HepG2 (cell line): ENCODE data around the gene FAM117A. TPM values are rescaled to one million over a fixed set of nuclear protein-coding genes. Genes with fewer than 3 reads are reported as not detected.

ENCODE experiments used
- ATF7-NPFF ChIP-seq: sonication (generic); formaldehyde crosslinking; IDR thresholded peaks from 2 replicates; pipeline ENCODE4 v1.8.1; 2023; ENCODE audit warnings: mild to moderate bottlenecking, low read depth, missing genetic modification reagents, moderate library complexity
- BRD4 ChIP-seq: sonication (generic); formaldehyde crosslinking; IDR thresholded peaks from 2 replicates; pipeline ENCODE4 v1.4.0; 2020; ENCODE audit warnings: missing genetic modification reagents
- HMG20A ChIP-seq: IDR thresholded peaks from 2 replicates; pipeline ENCODE4 v1.6.1; 2016; ENCODE audit warnings: borderline replicate concordance
- SP2 ChIP-seq: sonication (generic); formaldehyde crosslinking; IDR thresholded peaks from 2 replicates; pipeline ENCODE4 v1.5.1; 2020; ENCODE audit warnings: mild to moderate bottlenecking, missing genetic modification reagents
- ZNF773 ChIP-seq: sonication (generic); formaldehyde crosslinking; IDR thresholded peaks from 2 replicates; pipeline ENCODE4 v1.4.0; 2020; ENCODE audit warnings: missing genetic modification reagents, borderline replicate concordance
- polyA plus RNA-seq, 8 experiments: library from polyadenylated mRNA; depleted of rRNA in 3 of 8; stranded (reverse) in 7 of 8; unstranded in 1 of 8; fragments of >200 nt; fragmentation: Illumina TruSeq in 4 of 8; extraction: Trizol in 4 of 8; gene quantifications; 2 replicates each; pipeline versions ENCODE4 v1.2.1 to v1.2.3, GENCODE V29; 2011 to 2016; ENCODE audit warnings: low read depth in 4 of 8, missing spikeins in 1 of 8, mixed read lengths in 1 of 8; ENCODE audit not compliant: insufficient read depth in 1 of 8
- total RNA-seq, 5 experiments: library from RNA; depleted of rRNA; stranded (reverse); fragments of >200 nt; fragmentation: Illumina TruSeq; extraction: Trizol; gene quantifications; 2 replicates each; pipeline ENCODE4 v1.2.3, GENCODE V29; 2016; ENCODE audit warnings: low read depth in 1 of 5
- TF ChIP-seq, protein P1 (sequence below): sonication (generic); formaldehyde crosslinking; IDR thresholded peaks from 2 replicates; pipeline ENCODE4 v1.5.0; 2020; ENCODE audit warnings: mild to moderate bottlenecking, missing genetic modification reagents, borderline replicate concordance
- TF ChIP-seq, protein P2 (sequence below): sonication (generic); formaldehyde crosslinking; IDR thresholded peaks from 2 replicates; pipeline ENCODE4 v1.8.1; 2023; ENCODE audit warnings: mild to moderate bottlenecking, missing genetic modification reagents
- TF ChIP-seq, protein P3 (sequence below): sonication (generic); formaldehyde crosslinking; IDR thresholded peaks from 2 replicates; pipeline ENCODE4 v1.4.0; 2020; ENCODE audit warnings: missing genetic modification reagents
- TF ChIP-seq, protein P4 (sequence below): sonication (generic); formaldehyde crosslinking; IDR thresholded peaks from 2 replicates; pipeline ENCODE4 v1.4.0; 2020; ENCODE audit warnings: missing genetic modification reagents
- TF ChIP-seq, protein P5 (sequence below): sonication (generic); formaldehyde crosslinking; IDR thresholded peaks from 2 replicates; pipeline ENCODE4 v1.5.1; 2020; ENCODE audit warnings: missing genetic modification reagents, mild to moderate bottlenecking, borderline replicate concordance

The FAM117A gene
- total and polyA plus RNA-seq, 2 of the 13 experiments (the other 11 are each of a cell fraction or from before 2014, with no cell fraction given), result 12.1 to 19.8 TPM

DNA sequence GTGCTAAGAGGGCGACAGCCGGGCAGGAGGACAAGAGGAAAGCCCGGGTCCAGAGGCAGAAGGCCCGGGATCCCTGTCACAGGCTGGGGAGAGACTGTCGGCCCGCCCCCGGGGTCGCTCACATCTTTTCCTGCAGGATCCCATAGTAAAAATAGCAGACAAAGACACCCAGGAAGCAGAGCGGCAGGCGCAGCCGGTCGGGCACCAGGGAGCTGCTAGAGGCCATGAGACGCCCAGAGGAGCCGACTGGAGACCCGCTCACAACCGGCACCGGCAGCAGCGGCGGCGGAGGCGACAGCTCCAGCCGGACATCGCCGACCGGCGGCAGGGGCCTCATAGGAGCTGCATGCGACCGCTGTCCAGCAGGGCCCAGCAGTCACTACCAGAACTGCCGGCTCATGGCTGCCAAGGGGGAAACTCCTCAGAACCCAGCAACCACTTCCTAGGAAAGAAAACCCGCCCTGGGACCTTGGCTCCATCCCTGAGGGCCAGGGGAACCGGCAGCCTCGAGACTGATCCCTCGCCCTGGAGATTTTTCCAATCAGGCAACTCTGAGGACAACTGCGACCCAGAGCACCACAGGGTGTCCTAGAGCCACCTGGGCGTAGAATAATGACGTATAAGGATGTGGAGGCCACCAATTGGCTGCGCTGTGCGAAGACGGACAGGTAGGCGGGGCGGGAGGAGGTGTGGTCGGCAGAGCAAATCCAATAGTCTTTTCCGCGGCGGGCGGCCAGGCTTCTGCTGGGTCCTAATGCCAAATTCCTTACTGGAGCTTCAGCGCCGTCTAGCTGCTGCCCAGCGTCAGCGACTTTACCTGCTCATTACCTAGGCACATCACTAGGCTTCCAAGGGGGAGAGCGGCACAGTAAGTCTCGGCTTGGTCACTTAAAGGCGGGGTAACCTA lies 56.1 kb downstream of the FAM117A start, which contains the start of gene SLC35B1 (continued):
- TF ChIP-seq, protein P1, sequence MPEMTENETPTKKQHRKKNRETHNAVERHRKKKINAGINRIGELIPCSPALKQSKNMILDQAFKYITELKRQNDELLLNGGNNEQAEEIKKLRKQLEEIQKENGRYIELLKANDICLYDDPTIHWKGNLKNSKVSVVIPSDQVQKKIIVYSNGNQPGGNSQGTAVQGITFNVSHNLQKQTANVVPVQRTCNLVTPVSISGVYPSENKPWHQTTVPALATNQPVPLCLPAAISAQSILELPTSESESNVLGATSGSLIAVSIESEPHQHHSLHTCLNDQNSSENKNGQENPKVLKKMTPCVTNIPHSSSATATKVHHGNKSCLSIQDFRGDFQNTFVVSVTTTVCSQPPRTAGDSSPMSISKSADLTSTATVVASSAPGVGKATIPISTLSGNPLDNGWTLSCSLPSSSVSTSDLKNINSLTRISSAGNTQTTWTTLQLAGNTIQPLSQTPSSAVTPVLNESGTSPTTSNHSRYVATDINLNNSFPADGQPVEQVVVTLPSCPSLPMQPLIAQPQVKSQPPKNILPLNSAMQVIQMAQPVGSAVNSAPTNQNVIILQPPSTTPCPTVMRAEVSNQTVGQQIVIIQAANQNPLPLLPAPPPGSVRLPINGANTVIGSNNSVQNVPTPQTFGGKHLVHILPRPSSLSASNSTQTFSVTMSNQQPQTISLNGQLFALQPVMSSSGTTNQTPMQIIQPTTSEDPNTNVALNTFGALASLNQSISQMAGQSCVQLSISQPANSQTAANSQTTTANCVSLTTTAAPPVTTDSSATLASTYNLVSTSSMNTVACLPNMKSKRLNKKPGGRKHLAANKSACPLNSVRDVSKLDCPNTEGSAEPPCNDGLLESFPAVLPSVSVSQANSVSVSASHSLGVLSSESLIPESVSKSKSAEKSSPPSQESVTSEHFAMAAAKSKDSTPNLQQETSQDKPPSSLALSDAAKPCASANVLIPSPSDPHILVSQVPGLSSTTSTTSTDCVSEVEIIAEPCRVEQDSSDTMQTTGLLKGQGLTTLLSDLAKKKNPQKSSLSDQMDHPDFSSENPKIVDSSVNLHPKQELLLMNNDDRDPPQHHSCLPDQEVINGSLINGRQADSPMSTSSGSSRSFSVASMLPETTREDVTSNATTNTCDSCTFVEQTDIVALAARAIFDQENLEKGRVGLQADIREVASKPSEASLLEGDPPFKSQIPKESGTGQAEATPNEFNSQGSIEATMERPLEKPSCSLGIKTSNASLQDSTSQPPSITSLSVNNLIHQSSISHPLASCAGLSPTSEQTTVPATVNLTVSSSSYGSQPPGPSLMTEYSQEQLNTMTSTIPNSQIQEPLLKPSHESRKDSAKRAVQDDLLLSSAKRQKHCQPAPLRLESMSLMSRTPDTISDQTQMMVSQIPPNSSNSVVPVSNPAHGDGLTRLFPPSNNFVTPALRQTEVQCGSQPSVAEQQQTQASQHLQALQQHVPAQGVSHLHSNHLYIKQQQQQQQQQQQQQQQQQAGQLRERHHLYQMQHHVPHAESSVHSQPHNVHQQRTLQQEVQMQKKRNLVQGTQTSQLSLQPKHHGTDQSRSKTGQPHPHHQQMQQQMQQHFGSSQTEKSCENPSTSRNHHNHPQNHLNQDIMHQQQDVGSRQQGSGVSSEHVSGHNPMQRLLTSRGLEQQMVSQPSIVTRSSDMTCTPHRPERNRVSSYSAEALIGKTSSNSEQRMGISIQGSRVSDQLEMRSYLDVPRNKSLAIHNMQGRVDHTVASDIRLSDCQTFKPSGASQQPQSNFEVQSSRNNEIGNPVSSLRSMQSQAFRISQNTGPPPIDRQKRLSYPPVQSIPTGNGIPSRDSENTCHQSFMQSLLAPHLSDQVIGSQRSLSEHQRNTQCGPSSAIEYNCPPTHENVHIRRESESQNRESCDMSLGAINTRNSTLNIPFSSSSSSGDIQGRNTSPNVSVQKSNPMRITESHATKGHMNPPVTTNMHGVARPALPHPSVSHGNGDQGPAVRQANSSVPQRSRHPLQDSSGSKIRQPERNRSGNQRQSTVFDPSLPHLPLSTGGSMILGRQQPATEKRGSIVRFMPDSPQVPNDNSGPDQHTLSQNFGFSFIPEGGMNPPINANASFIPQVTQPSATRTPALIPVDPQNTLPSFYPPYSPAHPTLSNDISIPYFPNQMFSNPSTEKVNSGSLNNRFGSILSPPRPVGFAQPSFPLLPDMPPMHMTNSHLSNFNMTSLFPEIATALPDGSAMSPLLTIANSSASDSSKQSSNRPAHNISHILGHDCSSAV, result no peak
- TF ChIP-seq, protein P2, sequence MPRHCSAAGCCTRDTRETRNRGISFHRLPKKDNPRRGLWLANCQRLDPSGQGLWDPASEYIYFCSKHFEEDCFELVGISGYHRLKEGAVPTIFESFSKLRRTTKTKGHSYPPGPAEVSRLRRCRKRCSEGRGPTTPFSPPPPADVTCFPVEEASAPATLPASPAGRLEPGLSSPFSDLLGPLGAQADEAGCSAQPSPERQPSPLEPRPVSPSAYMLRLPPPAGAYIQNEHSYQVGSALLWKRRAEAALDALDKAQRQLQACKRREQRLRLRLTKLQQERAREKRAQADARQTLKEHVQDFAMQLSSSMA, result peak; percentile 27; the same call in 1 of the 2 replicates
- TF ChIP-seq ATF7-NPFF (CRISPR knock-in tag) (no peak; the same call in 1 of the 2 replicates), SP2 (CRISPR knock-in tag) (peak; percentile 87), ZNF773 (CRISPR knock-in tag) (no peak), BRD4 (CRISPR knock-in tag) (peak; percentile 77; the same call in 1 of the 2 replicates), HMG20A (CRISPR knock-in tag) (0 out of 2 replicates have a peak, but pooled peaks have one; percentile 32)
- TF ChIP-seq, protein P3, sequence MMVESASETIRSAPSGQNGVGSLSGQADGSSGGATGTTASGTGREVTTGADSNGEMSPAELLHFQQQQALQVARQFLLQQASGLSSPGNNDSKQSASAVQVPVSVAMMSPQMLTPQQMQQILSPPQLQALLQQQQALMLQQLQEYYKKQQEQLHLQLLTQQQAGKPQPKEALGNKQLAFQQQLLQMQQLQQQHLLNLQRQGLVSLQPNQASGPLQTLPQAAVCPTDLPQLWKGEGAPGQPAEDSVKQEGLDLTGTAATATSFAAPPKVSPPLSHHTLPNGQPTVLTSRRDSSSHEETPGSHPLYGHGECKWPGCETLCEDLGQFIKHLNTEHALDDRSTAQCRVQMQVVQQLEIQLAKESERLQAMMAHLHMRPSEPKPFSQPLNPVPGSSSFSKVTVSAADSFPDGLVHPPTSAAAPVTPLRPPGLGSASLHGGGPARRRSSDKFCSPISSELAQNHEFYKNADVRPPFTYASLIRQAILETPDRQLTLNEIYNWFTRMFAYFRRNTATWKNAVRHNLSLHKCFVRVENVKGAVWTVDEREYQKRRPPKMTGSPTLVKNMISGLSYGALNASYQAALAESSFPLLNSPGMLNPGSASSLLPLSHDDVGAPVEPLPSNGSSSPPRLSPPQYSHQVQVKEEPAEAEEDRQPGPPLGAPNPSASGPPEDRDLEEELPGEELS (CRISPR knock-in tag), result peak; percentile 38; the same call in 1 of the 2 replicates
- TF ChIP-seq, protein P4, sequence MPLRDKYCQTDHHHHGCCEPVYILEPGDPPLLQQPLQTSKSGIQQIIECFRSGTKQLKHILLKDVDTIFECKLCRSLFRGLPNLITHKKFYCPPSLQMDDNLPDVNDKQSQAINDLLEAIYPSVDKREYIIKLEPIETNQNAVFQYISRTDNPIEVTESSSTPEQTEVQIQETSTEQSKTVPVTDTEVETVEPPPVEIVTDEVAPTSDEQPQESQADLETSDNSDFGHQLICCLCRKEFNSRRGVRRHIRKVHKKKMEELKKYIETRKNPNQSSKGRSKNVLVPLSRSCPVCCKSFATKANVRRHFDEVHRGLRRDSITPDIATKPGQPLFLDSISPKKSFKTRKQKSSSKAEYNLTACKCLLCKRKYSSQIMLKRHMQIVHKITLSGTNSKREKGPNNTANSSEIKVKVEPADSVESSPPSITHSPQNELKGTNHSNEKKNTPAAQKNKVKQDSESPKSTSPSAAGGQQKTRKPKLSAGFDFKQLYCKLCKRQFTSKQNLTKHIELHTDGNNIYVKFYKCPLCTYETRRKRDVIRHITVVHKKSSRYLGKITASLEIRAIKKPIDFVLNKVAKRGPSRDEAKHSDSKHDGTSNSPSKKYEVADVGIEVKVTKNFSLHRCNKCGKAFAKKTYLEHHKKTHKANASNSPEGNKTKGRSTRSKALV (CRISPR knock-in tag), result 0 out of 2 replicates have a peak, but pooled peaks have one; percentile 18
- TF ChIP-seq, protein P5, sequence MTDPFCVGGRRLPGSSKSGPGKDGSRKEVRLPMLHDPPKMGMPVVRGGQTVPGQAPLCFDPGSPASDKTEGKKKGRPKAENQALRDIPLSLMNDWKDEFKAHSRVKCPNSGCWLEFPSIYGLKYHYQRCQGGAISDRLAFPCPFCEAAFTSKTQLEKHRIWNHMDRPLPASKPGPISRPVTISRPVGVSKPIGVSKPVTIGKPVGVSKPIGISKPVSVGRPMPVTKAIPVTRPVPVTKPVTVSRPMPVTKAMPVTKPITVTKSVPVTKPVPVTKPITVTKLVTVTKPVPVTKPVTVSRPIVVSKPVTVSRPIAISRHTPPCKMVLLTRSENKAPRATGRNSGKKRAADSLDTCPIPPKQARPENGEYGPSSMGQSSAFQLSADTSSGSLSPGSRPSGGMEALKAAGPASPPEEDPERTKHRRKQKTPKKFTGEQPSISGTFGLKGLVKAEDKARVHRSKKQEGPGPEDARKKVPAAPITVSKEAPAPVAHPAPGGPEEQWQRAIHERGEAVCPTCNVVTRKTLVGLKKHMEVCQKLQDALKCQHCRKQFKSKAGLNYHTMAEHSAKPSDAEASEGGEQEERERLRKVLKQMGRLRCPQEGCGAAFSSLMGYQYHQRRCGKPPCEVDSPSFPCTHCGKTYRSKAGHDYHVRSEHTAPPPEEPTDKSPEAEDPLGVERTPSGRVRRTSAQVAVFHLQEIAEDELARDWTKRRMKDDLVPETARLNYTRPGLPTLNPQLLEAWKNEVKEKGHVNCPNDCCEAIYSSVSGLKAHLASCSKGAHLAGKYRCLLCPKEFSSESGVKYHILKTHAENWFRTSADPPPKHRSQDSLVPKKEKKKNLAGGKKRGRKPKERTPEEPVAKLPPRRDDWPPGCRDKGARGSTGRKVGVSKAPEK (CRISPR knock-in tag), result no peak; the same call in 1 of the 2 replicates
